Neural crest cell (in vitro differentiated cells): Measurements from ENCODE around the gene ANO3. TPM values are rescaled to one million over a fixed set of nuclear protein-coding genes. Genes with fewer than 3 reads are reported as not detected.

Experiments used
- DNase-seq: peaks from one replicate; pipeline ENCODE4 v3.0.0; 2021; ENCODE audit warnings: low read depth, mixed read lengths, low spot score
- H3K27ac Mint-ChIP-seq: one replicate; pipeline ENCODE4 v1.8.0; 2021; ENCODE audit warnings: mild to moderate bottlenecking, mixed read lengths; ENCODE audit not compliant: unreplicated experiment
- H3K27me3 Mint-ChIP-seq: 2 replicates; pipeline ENCODE4 v1.8.0; 2021; ENCODE audit warnings: low read depth, mild to moderate bottlenecking, mixed read lengths
- H3K36me3 Mint-ChIP-seq: 2 replicates; pipeline ENCODE4 v1.8.0; 2021; ENCODE audit warnings: low read depth, mild to moderate bottlenecking, mixed read lengths
- H3K4me1 Mint-ChIP-seq: 2 replicates; pipeline ENCODE4 v1.8.0; 2021; ENCODE audit warnings: mixed read lengths
- H3K4me3 Mint-ChIP-seq: one replicate; pipeline ENCODE4 v1.8.0; 2021; ENCODE audit warnings: mild to moderate bottlenecking, mixed read lengths
- H3K9me3 Mint-ChIP-seq: 2 replicates; pipeline ENCODE4 v1.8.0; 2021; ENCODE audit warnings: mixed read lengths
- total RNA-seq: library from RNA; stranded (reverse); gene quantifications from 2 replicates; pipeline ENCODE4 v1.2.1, GENCODE V29; 2021
- TF ChIP-seq, protein P1 (sequence below): fragments of 200-600 bp; sonication (generic); conservative IDR thresholded peaks from 2 replicates; pipeline ENCODE4 v1.5.0; 2021; ENCODE audit warnings: antibody characterized with exemption, mild to moderate bottlenecking

The ANO3 gene
- total RNA-seq, 1 donor from 2014 or later, result 0.33 TPM

- no peaks in the 10 kb centered on the region for H3K4me1 Mint-ChIP-seq
- no peak overlapping the region for H3K27ac Mint-ChIP-seq
- H3K27me3 Mint-ChIP-seq, result no peaks in the 10 kb centered on the region
These were observed 33.4 kb downstream of the ANO3 start for GRCh38 chr11:26365284-26365683.

GRCh38 chr11:26377619-26378018 lies 45.7 kb downstream of the ANO3 start:
- Mint-ChIP-seq H3K36me3 (peaks cover 9% of the 10 kb centered on the region), H3K27ac (no peak overlapping the region), H3K27me3 (no peaks in the 10 kb centered on the region), H3K4me1 (no peaks in the 10 kb centered on the region), H3K4me3 (no peak overlapping the region), H3K9me3 (peaks cover 18% of the 10 kb centered on the region)
- TF ChIP-seq, protein P1, sequence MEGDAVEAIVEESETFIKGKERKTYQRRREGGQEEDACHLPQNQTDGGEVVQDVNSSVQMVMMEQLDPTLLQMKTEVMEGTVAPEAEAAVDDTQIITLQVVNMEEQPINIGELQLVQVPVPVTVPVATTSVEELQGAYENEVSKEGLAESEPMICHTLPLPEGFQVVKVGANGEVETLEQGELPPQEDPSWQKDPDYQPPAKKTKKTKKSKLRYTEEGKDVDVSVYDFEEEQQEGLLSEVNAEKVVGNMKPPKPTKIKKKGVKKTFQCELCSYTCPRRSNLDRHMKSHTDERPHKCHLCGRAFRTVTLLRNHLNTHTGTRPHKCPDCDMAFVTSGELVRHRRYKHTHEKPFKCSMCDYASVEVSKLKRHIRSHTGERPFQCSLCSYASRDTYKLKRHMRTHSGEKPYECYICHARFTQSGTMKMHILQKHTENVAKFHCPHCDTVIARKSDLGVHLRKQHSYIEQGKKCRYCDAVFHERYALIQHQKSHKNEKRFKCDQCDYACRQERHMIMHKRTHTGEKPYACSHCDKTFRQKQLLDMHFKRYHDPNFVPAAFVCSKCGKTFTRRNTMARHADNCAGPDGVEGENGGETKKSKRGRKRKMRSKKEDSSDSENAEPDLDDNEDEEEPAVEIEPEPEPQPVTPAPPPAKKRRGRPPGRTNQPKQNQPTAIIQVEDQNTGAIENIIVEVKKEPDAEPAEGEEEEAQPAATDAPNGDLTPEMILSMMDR, result no peak
- DNase-seq, result no peak

More at GRCh38 chr11:26365284-26365683, 33.4 kb downstream of the ANO3 start:
- DNase-seq, result no peak
- H3K36me3 Mint-ChIP-seq, result peaks cover 3% of the 10 kb centered on the region
- peaks cover 13% of the 10 kb centered on the region for H3K9me3 Mint-ChIP-seq
- TF ChIP-seq, protein P1, result no peak
- H3K4me3 Mint-ChIP-seq, result no peak overlapping the region

GRCh38 chr11:26399336-26399735 lies 67.4 kb downstream of the ANO3 start:
- Mint-ChIP-seq H3K9me3 (no peaks in the 10 kb centered on the region), H3K36me3 (no peaks in the 10 kb centered on the region)
- DNase-seq, result no peak

DNA sequence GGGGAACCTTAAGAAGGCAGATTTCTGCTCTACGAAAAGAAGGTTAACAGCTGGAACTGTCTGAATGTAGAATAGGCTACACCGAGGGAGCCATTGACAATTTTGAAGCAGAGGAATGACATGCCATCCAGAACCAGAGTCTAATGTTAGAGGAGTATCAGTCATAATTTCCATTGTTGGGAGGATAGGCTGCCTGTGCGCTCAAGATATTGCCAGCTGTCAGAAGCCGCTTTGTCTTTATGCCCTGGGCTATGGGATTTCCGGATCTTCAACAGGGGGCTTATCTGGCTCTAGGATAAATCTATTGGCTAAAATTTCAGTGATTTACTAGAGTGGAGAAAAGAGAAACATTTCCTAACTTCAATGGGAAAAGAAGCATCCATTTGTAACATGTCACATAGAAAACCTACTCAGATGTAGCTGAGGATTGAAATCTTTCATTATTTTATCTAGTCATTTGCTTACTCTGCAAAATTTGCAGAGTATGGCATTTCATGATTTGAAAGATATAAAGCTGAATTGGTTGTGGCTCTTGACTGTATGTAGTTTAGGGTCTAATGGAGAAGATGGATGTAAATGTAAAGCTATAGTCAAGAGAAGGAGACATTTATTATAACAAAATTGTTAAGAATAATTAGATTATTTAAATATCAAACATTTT lies 78.9 kb downstream of the ANO3 start:
- Mint-ChIP-seq H3K27ac (no peak overlapping the region), H3K27me3 (no peaks in the 10 kb centered on the region), H3K9me3 (no peaks in the 10 kb centered on the region), H3K4me1 (no peaks in the 10 kb centered on the region), H3K4me3 (no peak overlapping the region), H3K36me3 (no peaks in the 10 kb centered on the region)
- DNase-seq, result no peak
- TF ChIP-seq, protein P1, result no peak

More at GRCh38 chr11:26399336-26399735, 67.4 kb downstream of the ANO3 start:
- Mint-ChIP-seq H3K4me3 (no peak overlapping the region), H3K4me1 (no peaks in the 10 kb centered on the region), H3K27ac (no peak overlapping the region), H3K27me3 (peaks cover 17% of the 10 kb centered on the region)
- TF ChIP-seq, protein P1, result no peak

- H3K4me3 Mint-ChIP-seq, result no peak overlapping the region
- H3K4me1 Mint-ChIP-seq, result no peaks in the 10 kb centered on the region
- no peaks in the 10 kb centered on the region for H3K36me3 Mint-ChIP-seq
- TF ChIP-seq, protein P1, result no peak
- no peak overlapping the region for H3K27ac Mint-ChIP-seq
- no peaks in the 10 kb centered on the region for H3K9me3 Mint-ChIP-seq
- DNase-seq, result no peak
- no peaks in the 10 kb centered on the region for H3K27me3 Mint-ChIP-seq
These were observed 81.0 kb downstream of the ANO3 start for GRCh38 chr11:26412955-26413354.
